A673 (cell line): Measurements from ENCODE around the gene GLS.

ENCODE experiments used
- EZH2 ChIP-seq: fragments of 200-600 bp; sonication (generic); IDR thresholded peaks from 2 replicates; pipeline ENCODE4 v1.6.1; 2017; ENCODE audit warnings: borderline replicate concordance, low read depth, mild to moderate bottlenecking, mixed read lengths, antibody characterized with exemption, low read length; ENCODE audit not compliant: poor library complexity, severe bottlenecking
- TF ChIP-seq, protein P1 (sequence below): fragments of 300-800, 200-600 bp; sonication (generic); conservative IDR thresholded peaks from 2 replicates; pipeline ENCODE4 v1.5.1; 2017; ENCODE audit warnings: low read depth, mild to moderate bottlenecking, antibody characterized with exemption, low read length, moderate library complexity, mixed read lengths

DNA sequence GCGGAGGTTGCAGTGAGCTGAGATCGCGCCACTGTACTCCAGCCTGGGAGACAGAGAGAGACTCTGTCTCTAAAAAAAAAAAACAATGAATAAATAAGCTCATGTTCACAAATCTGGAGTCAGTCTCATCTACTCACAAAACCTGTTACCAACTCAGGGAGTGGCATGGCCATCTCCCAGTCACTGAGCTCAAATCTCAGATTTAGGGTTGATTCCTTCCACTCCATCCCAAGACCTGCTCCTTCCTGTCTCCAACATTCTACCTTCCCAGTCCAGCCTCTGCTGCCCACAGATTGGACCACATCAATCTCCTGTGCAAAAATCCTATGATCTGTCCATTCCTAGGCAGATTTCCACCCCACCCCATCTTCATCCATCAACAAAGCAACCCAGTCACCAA is 131.7 kb downstream of the GLS start:
- TF ChIP-seq EZH2: no peak
- TF ChIP-seq, protein P1, sequence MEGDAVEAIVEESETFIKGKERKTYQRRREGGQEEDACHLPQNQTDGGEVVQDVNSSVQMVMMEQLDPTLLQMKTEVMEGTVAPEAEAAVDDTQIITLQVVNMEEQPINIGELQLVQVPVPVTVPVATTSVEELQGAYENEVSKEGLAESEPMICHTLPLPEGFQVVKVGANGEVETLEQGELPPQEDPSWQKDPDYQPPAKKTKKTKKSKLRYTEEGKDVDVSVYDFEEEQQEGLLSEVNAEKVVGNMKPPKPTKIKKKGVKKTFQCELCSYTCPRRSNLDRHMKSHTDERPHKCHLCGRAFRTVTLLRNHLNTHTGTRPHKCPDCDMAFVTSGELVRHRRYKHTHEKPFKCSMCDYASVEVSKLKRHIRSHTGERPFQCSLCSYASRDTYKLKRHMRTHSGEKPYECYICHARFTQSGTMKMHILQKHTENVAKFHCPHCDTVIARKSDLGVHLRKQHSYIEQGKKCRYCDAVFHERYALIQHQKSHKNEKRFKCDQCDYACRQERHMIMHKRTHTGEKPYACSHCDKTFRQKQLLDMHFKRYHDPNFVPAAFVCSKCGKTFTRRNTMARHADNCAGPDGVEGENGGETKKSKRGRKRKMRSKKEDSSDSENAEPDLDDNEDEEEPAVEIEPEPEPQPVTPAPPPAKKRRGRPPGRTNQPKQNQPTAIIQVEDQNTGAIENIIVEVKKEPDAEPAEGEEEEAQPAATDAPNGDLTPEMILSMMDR: no peak
